SK-N-SH (cell line): ENCODE measurements around the gene SLC6A16.

ENCODE experiments used
- CTCF ChIP-seq: fragments of 200-600 bp; sonication (generic); IDR thresholded peaks from 2 replicates; pipeline ENCODE4 v1.6.1; 2017; ENCODE audit warnings: antibody characterized with exemption, mild to moderate bottlenecking, moderate library complexity
- RAD21 ChIP-seq: IDR thresholded peaks from 2 replicates; pipeline ENCODE4 v1.6.1; 2012; ENCODE audit warnings: mild to moderate bottlenecking, low read length
- TF ChIP-seq, protein P1 (sequence below): IDR thresholded peaks from 2 replicates; pipeline ENCODE4 v1.6.1; 2012; ENCODE audit warnings: mild to moderate bottlenecking, low read depth, low read length, moderate library complexity

- TF ChIP-seq, protein P1, sequence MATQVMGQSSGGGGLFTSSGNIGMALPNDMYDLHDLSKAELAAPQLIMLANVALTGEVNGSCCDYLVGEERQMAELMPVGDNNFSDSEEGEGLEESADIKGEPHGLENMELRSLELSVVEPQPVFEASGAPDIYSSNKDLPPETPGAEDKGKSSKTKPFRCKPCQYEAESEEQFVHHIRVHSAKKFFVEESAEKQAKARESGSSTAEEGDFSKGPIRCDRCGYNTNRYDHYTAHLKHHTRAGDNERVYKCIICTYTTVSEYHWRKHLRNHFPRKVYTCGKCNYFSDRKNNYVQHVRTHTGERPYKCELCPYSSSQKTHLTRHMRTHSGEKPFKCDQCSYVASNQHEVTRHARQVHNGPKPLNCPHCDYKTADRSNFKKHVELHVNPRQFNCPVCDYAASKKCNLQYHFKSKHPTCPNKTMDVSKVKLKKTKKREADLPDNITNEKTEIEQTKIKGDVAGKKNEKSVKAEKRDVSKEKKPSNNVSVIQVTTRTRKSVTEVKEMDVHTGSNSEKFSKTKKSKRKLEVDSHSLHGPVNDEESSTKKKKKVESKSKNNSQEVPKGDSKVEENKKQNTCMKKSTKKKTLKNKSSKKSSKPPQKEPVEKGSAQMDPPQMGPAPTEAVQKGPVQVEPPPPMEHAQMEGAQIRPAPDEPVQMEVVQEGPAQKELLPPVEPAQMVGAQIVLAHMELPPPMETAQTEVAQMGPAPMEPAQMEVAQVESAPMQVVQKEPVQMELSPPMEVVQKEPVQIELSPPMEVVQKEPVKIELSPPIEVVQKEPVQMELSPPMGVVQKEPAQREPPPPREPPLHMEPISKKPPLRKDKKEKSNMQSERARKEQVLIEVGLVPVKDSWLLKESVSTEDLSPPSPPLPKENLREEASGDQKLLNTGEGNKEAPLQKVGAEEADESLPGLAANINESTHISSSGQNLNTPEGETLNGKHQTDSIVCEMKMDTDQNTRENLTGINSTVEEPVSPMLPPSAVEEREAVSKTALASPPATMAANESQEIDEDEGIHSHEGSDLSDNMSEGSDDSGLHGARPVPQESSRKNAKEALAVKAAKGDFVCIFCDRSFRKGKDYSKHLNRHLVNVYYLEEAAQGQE, result no peak
- TF ChIP-seq RAD21, result no peak
- TF ChIP-seq CTCF, result no peak
These were observed 53.8 kb downstream of the SLC6A16 start for GRCh38 chr19:49271080-49271753.
